ENCODE data around the gene CTSZ. TPM values are rescaled to one million over a fixed set of nuclear protein-coding genes. Genes with fewer than 3 reads are reported as not detected.

CTSZ gene
- total and polyA plus RNA-seq, 7 donors = 93.9 to 312 (median 127) TPM

DNA sequence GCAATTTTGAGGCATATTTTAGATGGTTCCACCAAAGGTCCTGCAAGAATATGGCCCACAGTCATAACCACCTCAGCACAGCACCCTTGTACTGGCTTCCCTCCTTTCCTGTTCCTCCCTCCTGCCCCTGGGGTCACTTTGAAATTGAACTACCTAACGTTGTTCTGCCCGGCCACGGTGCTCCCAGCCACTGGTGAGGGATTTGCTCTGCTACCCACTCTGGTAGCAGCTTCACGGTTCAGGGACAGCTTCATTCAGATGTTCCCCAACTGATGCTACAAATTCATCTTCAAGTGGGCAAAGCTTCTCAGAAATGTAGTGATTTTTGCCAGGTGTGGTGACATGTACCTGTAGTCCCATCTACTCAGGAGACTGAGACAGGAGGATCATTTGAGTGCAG, 33.9 kb downstream of the CTSZ start:
- Histone ChIP-seq H3K27me3 (no peaks in the 10 kb centered on the region), H3K9me3 (peaks cover 0 to 5% (median 0%) of the 10 kb centered on the region in 4 donors), H3K4me3 (no peak overlapping the region), H3K27ac (no peak overlapping the region), H3K36me3 (no peaks in the 10 kb centered on the region), H3K4me1 (no peaks in the 10 kb centered on the region)
- WGBS, 2 donors = 84 to 85% methylated on average over 4 of the region's 4 CpGs
- intact Hi-C loops (cut with DNase I) = no loop called here
- DNase-seq = no peak
- TF ChIP-seq POLR2A (IDR thresholded peaks at IDR 0.05) (no peak), EP300 (IDR thresholded peaks at IDR 0.05) (no peak), POLR2AphosphoS5 (IDR thresholded peaks at IDR 0.05) (no peak)
- TF ChIP-seq, protein P1, sequence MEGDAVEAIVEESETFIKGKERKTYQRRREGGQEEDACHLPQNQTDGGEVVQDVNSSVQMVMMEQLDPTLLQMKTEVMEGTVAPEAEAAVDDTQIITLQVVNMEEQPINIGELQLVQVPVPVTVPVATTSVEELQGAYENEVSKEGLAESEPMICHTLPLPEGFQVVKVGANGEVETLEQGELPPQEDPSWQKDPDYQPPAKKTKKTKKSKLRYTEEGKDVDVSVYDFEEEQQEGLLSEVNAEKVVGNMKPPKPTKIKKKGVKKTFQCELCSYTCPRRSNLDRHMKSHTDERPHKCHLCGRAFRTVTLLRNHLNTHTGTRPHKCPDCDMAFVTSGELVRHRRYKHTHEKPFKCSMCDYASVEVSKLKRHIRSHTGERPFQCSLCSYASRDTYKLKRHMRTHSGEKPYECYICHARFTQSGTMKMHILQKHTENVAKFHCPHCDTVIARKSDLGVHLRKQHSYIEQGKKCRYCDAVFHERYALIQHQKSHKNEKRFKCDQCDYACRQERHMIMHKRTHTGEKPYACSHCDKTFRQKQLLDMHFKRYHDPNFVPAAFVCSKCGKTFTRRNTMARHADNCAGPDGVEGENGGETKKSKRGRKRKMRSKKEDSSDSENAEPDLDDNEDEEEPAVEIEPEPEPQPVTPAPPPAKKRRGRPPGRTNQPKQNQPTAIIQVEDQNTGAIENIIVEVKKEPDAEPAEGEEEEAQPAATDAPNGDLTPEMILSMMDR (IDR thresholded peaks at IDR 0.05) = no peak

DNA sequence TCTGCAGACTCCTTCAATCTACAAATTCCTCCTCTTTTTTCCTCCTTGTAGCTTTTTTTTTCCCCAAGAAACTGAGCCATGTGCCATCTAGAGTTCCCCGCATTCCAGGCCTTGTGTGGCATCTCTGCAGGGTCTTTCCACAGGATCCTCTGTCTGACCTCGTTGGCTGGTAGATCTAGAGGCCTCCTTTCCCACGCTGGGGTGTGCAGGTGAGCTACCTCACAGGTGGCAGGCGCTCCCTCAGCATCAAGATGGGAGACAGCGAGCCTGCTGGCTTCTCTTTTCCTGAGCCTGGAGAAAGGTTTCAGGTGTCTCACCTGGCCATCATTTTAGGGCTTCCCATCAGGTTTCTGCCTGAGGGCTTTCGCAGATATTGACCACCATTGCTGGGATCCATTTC, 35.6 kb downstream of the CTSZ start:
- 83 to 84% methylated on average over 6 of the region's 6 CpGs for WGBS, 2 donors
- H3K27ac ChIP-seq = no peak overlapping the region
- H3K27me3 ChIP-seq = no peaks in the 10 kb centered on the region
- no peaks in the 10 kb centered on the region for H3K4me1 ChIP-seq
- intact Hi-C loops (cut with DNase I) = no loop called here
- H3K36me3 ChIP-seq = no peaks in the 10 kb centered on the region
- H3K9me3 ChIP-seq = peaks cover 0 to 5% (median 0%) of the 10 kb centered on the region in 4 donors
- DNase-seq = no peak
- TF ChIP-seq POLR2AphosphoS5 (IDR thresholded peaks at IDR 0.05) (no peak), EP300 (IDR thresholded peaks at IDR 0.05) (no peak), POLR2A (IDR thresholded peaks at IDR 0.05) (no peak)
- TF ChIP-seq, protein P1 (IDR thresholded peaks at IDR 0.05) = no peak
- H3K4me3 ChIP-seq = no peak overlapping the region

DNA sequence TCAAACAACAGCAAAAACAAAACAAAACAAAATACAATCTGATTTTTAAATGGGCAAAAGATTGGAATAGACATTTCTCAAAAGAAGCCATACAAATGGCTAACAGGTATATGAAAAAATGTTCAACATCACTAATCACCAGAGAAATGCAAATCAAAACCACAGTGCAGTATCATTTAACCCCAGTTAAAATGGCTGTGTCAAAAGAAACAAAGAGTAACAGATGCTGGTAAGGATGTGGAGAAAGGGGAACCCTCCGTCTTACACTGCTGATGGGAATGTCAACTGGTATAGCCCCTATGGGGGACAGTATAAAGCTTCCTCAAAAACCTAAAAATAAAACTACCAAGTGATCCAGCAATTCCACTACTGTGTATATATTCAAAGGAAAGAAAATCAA, 36.9 kb downstream of the CTSZ start:
- H3K4me1 ChIP-seq = no peaks in the 10 kb centered on the region
- intact Hi-C loops (cut with DNase I) = no loop called here
- H3K27ac ChIP-seq = no peak overlapping the region
- TF ChIP-seq POLR2A (IDR thresholded peaks at IDR 0.05) (no peak), EP300 (IDR thresholded peaks at IDR 0.05) (no peak), POLR2AphosphoS5 (IDR thresholded peaks at IDR 0.05) (no peak)
- TF ChIP-seq, protein P1 (IDR thresholded peaks at IDR 0.05) = no peak
- H3K9me3 ChIP-seq = no peaks in the 10 kb centered on the region
- 60 to 90% methylated on average over 1 of the region's 1 CpG for WGBS, 2 donors
- H3K27me3 ChIP-seq = no peaks in the 10 kb centered on the region
- no peak overlapping the region for H3K4me3 ChIP-seq
- no peaks in the 10 kb centered on the region for H3K36me3 ChIP-seq
- no peak for DNase-seq

DNA sequence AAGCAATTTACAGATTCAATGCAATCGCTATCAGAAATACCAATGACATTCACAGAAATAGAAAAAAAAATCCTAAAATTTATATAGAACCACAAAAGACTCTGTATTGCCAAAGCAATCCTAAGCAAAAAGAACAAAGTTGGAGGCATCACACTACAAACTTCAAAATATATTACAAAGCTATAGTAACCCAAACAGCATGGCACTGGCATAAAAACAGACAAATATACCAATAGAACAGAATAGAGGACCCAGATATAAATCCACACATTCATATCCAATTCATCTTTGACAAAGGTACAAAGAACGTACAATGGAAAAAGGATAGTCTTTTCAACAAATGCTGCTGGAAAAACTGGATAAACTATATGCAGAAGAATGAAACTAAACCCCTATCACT, 37.6 kb downstream of the CTSZ start:
- TF ChIP-seq POLR2AphosphoS5 (IDR thresholded peaks at IDR 0.05) (no peak), EP300 (IDR thresholded peaks at IDR 0.05) (no peak)
- TF ChIP-seq, protein P1 (IDR thresholded peaks at IDR 0.05) = no peak
- no peaks in the 10 kb centered on the region for H3K27me3 ChIP-seq
- DNase-seq = no peak
- intact Hi-C loops (cut with DNase I) = no loop called here
- no peak overlapping the region for H3K27ac ChIP-seq
- H3K36me3 ChIP-seq = no peaks in the 10 kb centered on the region
- 68 to 77% methylated on average over 2 of the region's 2 CpGs for WGBS, 2 donors
- H3K4me1 ChIP-seq = no peaks in the 10 kb centered on the region
- no peak overlapping the region for H3K4me3 ChIP-seq
- H3K9me3 ChIP-seq = no peaks in the 10 kb centered on the region

Data from sigmoid colon (tissue), 7 donors.